Esophagus squamous epithelium (tissue), 5 donors: ENCODE data around the gene CLASP2. TPM values are rescaled to one million over a fixed set of nuclear protein-coding genes. Genes with fewer than 3 reads are reported as not detected.
"Not testable (repeated sequence)": the region's sequence is repeated elsewhere in the genome, so short reads cannot be mapped to it uniquely, and the experiment has no call there.

ENCODE experiments used
- DNase-seq: peaks from one replicate; lab custom pipeline; 2025; lab: John Stamatoyannopoulos, UW
- H3K27ac ChIP-seq, 4 donors: fragments of 200-600 bp; sonication (generic); one replicate each; pipeline ENCODE4 v1.5.1; 2016 to 2019; ENCODE audit warnings: mild to moderate bottlenecking in 1 of 4
- H3K27me3 ChIP-seq, 4 donors: fragments of 200-600 bp; sonication (generic); 1 replicate in 3 of 4; 2 replicates in 1 of 4; pipeline versions ENCODE4 v1.5.1 to v1.6.0; 2017 to 2021; ENCODE audit warnings: antibody characterized with exemption in 1 of 4
- H3K36me3 ChIP-seq, 3 donors: fragments of 200-600 bp; sonication (generic); one replicate each; pipeline ENCODE4 v1.5.1; 2016 to 2019
- H3K4me1 ChIP-seq, 3 donors: fragments of 200-600 bp; sonication (generic); one replicate each; pipeline ENCODE4 v1.5.1; 2017 to 2019
- H3K4me3 ChIP-seq, 4 donors: fragments of 200-600 bp; sonication (generic); 1 replicate in 3 of 4; 2 replicates in 1 of 4; pipeline ENCODE4 v1.5.1; 2016 to 2019; ENCODE audit warnings: mild to moderate bottlenecking in 2 of 4, moderate library complexity in 1 of 4
- H3K9me3 ChIP-seq, 3 donors: fragments of 200-600 bp; sonication (generic); one replicate each; pipeline ENCODE4 v1.5.1; 2016 to 2019
- POLR2A ChIP-seq, 4 donors: fragments of 450-650 bp; IDR thresholded peaks; one replicate each; pipeline ENCODE4 v1.6.1; 2017; ENCODE audit warnings: antibody characterized with exemption in 4 of 4, mild to moderate bottlenecking in 4 of 4, moderate library complexity in 3 of 4
- WGBS, 2 donors: methylation state at CpG; one replicate each; pipeline ENCODE4 v1.1.5; 2018; 5-methylcytosine and 5-hydroxymethylcytosine counted together
- intact Hi-C: fragments of 100-400 bp; cut with DNase I; formaldehyde crosslinking; loops from one replicate; pipeline ENCODE4 v1.15.0; 2022
- total RNA-seq, 4 donors: library from RNA; depleted of rRNA; stranded (reverse); fragments of >200 nt; gene quantifications; one replicate each; pipeline ENCODE4 v1.1.0, GENCODE V29; 2016
- TF ChIP-seq, protein P1 (sequence below), 6 experiments: fragments of 450-650 bp in 4 of 6; fragments of 200-600 bp in 2 of 6; sonication (generic) in 2 of 6; IDR thresholded peaks; one replicate each; pipeline ENCODE4 v1.5.1; 2016 to 2019; ENCODE audit warnings: antibody characterized with exemption in 6 of 6, mild to moderate bottlenecking in 4 of 6, moderate library complexity in 4 of 6
- donor health status: DM: yes; HTN: yes; CAD: no.

Gene CLASP2
- total RNA-seq, 4 donors from 2014 or later = 16.7 to 49.4 (median 32.1) TPM

DNA sequence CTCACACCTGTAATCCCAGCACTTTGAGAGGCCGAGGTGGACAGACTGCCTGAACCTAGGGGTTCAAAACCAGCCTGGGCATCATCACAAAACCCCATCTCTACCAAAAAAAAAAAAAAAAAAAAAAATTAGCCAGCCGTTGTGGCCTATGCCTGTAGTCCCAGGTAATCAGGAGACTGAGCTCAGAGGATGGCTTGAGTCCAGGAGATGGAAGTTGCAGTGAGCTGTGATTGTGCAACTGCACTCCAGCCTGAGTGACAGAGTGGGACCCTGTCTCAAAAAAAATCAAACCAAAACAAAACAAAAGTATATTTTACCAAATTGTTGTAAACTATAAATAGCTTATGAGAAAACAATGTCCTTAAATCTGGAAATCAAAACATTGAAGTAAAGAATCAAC is 243.2 kb downstream of the CLASP2 start:
- WGBS, 2 donors = 61 to 73% methylated on average over 2 of the region's 2 CpGs
- TF ChIP-seq POLR2A (IDR thresholded peaks at IDR 0.05) = no peak
- TF ChIP-seq, protein P1, sequence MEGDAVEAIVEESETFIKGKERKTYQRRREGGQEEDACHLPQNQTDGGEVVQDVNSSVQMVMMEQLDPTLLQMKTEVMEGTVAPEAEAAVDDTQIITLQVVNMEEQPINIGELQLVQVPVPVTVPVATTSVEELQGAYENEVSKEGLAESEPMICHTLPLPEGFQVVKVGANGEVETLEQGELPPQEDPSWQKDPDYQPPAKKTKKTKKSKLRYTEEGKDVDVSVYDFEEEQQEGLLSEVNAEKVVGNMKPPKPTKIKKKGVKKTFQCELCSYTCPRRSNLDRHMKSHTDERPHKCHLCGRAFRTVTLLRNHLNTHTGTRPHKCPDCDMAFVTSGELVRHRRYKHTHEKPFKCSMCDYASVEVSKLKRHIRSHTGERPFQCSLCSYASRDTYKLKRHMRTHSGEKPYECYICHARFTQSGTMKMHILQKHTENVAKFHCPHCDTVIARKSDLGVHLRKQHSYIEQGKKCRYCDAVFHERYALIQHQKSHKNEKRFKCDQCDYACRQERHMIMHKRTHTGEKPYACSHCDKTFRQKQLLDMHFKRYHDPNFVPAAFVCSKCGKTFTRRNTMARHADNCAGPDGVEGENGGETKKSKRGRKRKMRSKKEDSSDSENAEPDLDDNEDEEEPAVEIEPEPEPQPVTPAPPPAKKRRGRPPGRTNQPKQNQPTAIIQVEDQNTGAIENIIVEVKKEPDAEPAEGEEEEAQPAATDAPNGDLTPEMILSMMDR (IDR thresholded peaks at IDR 0.05) = no peak
- intact Hi-C loops = no loop called here
- H3K4me1 ChIP-seq = no peaks in the 10 kb centered on the region
- no peaks in the 10 kb centered on the region for H3K36me3 ChIP-seq
- no peaks in the 10 kb centered on the region for H3K9me3 ChIP-seq
- no peak for DNase-seq
- H3K4me3 ChIP-seq = no peak overlapping the region
- H3K27me3 ChIP-seq = no peaks in the 10 kb centered on the region
- H3K27ac ChIP-seq = no peak overlapping the region

DNA sequence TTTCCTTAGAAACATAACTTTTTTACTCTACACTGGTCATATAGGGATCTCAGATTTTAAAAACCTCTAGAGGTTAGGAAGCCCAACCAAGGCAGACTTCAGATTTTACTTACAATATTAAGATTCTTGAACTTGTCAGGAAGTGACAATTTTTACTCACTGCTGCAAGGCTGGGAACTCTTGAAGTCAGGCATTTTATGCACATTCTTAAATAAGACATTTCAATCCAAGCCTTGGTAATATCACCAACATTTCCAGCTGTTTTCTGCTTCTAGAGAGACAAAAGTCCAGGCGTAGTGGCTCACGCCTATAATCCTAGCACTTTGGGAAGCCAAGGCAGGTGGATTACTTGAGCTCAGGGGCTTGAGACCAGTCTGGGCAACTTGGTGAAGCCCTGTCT is 244.2 kb downstream of the CLASP2 start:
- Histone ChIP-seq H3K27ac (no peak overlapping the region), H3K36me3 (no peaks in the 10 kb centered on the region), H3K4me3 (no peak overlapping the region), H3K27me3 (no peaks in the 10 kb centered on the region), H3K9me3 (no peaks in the 10 kb centered on the region), H3K4me1 (no peaks in the 10 kb centered on the region)
- no peak for DNase-seq
- intact Hi-C loops = no loop called here
- TF ChIP-seq, protein P1 (IDR thresholded peaks at IDR 0.05) = no peak
- no peak for TF ChIP-seq POLR2A (IDR thresholded peaks at IDR 0.05)
- 86 to 92% methylated on average over 2 of the region's 2 CpGs for WGBS, 2 donors

DNA sequence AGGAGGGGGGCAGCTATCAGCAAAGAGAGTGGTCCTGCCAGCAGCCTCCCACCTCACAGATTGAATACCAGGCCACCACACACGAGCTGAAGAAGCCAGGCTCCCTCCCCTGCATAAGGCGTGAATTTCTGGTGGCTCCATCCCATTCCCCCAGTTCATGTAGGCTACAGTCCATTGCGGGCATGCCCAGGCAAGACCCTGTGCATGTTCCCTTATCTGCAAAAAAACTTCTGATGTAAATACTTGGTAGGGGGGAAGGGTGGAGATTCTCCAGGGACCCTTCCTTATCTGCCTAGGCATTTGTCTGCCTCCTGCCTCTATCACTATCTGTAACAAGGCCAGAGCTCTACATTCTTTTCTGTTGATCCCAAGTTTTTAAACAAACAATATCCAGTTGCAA is 250.3 kb downstream of the CLASP2 start:
- 82 to 95% methylated on average over 3 of the region's 3 CpGs for WGBS, 2 donors
- intact Hi-C loops = no loop called here
- no peak for DNase-seq
- Histone ChIP-seq H3K27ac (no peak overlapping the region), H3K4me3 (no peak overlapping the region), H3K27me3 (no peaks in the 10 kb centered on the region), H3K36me3 (no peaks in the 10 kb centered on the region), H3K4me1 (no peaks in the 10 kb centered on the region), H3K9me3 (no peaks in the 10 kb centered on the region)
- TF ChIP-seq, protein P1 (IDR thresholded peaks at IDR 0.05) = no peak
- no peak for TF ChIP-seq POLR2A (IDR thresholded peaks at IDR 0.05)

DNA sequence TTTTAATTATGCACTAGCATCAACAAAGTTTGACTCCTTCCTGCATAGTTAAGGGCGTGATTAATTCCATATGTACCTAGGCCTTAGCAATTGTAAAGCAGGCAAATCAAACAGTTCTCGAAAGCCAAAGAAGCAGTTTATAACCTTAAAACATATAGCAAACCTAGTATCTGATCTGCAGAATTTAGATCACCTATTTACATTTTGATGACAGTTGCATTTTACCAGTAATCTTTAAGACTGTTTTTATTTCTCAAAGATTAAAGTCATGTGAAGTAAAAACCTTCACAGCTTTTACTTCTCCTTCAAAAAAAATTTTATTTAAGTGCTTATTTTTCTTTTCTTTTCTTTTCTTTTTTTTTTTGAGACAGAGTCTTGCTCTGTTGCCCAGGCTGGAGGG is 257.0 kb downstream of the CLASP2 start:
- intact Hi-C loops = no loop called here
- Histone ChIP-seq H3K4me1 (no peaks in the 10 kb centered on the region), H3K27me3 (no peaks in the 10 kb centered on the region), H3K9me3 (peaks cover 0 to 21% (median 15%) of the 10 kb centered on the region in 3 donors), H3K4me3 (no peak overlapping the region), H3K27ac (no peak overlapping the region), H3K36me3 (no peaks in the 10 kb centered on the region)
- TF ChIP-seq, protein P1 (IDR thresholded peaks at IDR 0.05) = no peak
- no peak for TF ChIP-seq POLR2A (IDR thresholded peaks at IDR 0.05)
- DNase-seq = no peak
- WGBS, 2 donors = 91 to 95% methylated on average over 2 of the region's 2 CpGs

DNA sequence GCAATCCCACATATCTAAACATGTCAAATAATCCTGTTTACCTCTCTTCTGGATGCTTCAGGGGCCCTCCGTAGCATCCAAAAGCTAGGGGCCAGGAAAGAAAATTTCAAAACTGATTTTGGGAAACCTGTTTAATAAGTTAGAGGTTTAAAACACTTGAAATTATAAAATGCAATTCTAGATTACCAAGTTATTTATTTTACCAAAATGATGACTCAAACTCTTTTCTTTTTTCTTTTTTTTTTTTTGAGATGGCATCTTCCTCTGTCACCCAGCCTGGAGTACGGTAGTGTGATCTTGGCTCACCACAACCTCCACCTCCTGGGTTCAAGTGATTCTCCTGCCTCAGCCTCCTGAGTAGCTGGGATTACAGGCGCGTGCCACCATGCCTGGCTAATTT is 258.5 kb downstream of the CLASP2 start:
- H3K36me3 ChIP-seq, intact Hi-C loops, DNase-seq, H3K4me3 ChIP-seq, H3K27me3 ChIP-seq, H3K27ac ChIP-seq, H3K4me1 ChIP-seq: not testable (repeated sequence)
- peaks cover 0 to 21% (median 15%) of the 10 kb centered on the region in 3 donors for H3K9me3 ChIP-seq
- 90 to 92% methylated on average over 4 of the region's 4 CpGs for WGBS, 2 donors

DNA sequence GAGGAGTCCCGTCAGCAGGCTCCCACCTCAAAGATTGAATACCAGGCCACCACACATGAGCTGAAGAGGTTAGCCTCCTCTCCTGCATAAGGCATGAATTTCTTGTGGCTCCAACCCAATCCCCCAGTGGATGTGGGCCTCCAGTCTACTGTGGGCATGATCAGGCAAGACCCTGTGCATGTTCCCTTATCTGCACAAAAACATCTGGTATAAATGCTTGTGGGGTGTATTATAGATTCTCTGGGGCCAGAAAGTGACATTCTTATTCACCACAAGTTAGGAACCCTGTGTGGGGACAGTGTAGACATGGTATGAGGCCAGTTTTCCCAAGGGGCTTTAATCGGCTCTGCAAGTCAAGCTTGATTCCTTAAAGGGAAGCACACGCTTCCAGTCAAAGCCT is 259.6 kb downstream of the CLASP2 start:
- no peak for TF ChIP-seq POLR2A (IDR thresholded peaks at IDR 0.05)
- TF ChIP-seq, protein P1 (IDR thresholded peaks at IDR 0.05) = no peak
- H3K27me3 ChIP-seq = no peaks in the 10 kb centered on the region
- no peak overlapping the region for H3K4me3 ChIP-seq
- no peaks in the 10 kb centered on the region for H3K4me1 ChIP-seq
- no peaks in the 10 kb centered on the region for H3K36me3 ChIP-seq
- peaks cover 0 to 21% (median 15%) of the 10 kb centered on the region in 3 donors for H3K9me3 ChIP-seq
- 93 to 94% methylated on average over 3 of the region's 3 CpGs for WGBS, 2 donors
- no peak overlapping the region for H3K27ac ChIP-seq
- intact Hi-C loops = no loop called here
- no peak for DNase-seq
